Kidney epithelial cell (primary cell): ENCODE results near the gene OSBPL2. TPM values are rescaled to one million over a fixed set of nuclear protein-coding genes. Genes with fewer than 3 reads are reported as not detected.

Experiments
- DNase-seq: peaks from one replicate; pipeline ENCODE4 v3.0.0-alpha.2; 2010; ENCODE audit warnings: low read depth
- H3K27me3 ChIP-seq: 2 replicates; pipeline ENCODE4 v1.6.0; 2011; ENCODE audit warnings: low read length; ENCODE audit not compliant: control insufficient read depth, insufficient read depth
- H3K36me3 ChIP-seq: 2 replicates; pipeline ENCODE4 v1.5.1; 2011; ENCODE audit warnings: low read length; ENCODE audit not compliant: control insufficient read depth, insufficient read depth
- H3K4me3 ChIP-seq: 2 replicates; pipeline ENCODE4 v1.5.1; 2011; ENCODE audit warnings: low read depth, mild to moderate bottlenecking, control low read depth, low read length
- CTCF ChIP-seq: IDR thresholded peaks from 2 replicates; pipeline ENCODE4 v1.5.1; 2011; ENCODE audit warnings: mild to moderate bottlenecking, moderate library complexity, low read length, control low read depth, inconsistent platforms; ENCODE audit not compliant: insufficient read depth, poor library complexity, severe bottlenecking
- total RNA-seq: library from RNA; depleted of rRNA; stranded (reverse); fragments of >200 nt; gene quantifications from 2 replicates; pipeline ENCODE4 v1.2.3, GENCODE V29; 2015

Gene OSBPL2
- total RNA-seq, 1 donor from 2014 or later, result 26.5 TPM

DNA sequence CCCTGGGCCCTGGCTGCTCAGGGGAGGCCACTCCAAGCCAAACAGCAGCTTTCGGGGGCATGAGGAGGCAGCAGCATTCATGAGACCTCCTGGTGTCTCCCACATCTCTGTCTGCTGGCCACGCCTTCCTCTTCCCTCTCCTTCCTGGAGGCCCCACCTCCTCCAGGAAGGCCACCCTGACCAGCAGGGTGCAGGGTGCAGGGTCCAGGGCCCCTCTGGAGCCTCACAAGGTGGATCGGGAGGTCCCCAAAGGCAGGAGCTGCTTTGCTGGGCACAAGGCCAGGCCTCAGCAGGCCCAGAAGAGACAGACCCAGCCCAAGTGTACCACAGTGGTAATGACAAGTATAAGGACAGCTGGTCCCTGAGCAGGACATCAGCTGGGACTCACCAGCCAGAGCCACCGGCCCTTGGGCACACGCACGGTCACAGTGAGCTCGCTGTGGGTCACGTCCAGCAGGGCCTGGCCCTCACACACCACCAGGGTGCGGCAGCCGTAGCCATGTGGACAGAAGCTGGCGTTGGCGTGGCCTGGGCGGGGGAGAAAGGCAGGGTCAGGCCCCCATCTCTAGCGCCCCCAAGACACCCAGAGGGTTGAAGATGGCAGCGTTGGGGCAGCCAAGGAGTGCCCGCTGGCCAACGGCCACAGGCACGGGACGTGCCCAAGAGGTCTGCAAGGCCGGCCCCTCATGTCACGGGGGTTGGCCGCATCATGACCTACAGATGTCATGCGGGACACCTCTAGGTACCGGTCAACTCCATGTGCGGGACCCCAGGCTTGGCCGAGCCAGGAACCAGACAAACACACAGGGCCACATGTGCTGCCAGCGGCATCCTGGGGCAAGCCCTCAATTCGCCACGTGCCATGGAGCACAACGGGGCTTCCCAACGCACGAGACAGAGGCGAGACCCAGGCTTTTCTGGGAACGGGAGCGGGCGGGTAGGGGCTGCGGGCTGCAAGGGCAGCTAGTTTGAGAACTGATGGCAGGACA, 91.4 kb downstream of the OSBPL2 start:
- no peaks in the 10 kb centered on the region for H3K27me3 ChIP-seq
- TF ChIP-seq CTCF, result no peak
- peaks cover 12% of the 10 kb centered on the region for H3K36me3 ChIP-seq

DNA sequence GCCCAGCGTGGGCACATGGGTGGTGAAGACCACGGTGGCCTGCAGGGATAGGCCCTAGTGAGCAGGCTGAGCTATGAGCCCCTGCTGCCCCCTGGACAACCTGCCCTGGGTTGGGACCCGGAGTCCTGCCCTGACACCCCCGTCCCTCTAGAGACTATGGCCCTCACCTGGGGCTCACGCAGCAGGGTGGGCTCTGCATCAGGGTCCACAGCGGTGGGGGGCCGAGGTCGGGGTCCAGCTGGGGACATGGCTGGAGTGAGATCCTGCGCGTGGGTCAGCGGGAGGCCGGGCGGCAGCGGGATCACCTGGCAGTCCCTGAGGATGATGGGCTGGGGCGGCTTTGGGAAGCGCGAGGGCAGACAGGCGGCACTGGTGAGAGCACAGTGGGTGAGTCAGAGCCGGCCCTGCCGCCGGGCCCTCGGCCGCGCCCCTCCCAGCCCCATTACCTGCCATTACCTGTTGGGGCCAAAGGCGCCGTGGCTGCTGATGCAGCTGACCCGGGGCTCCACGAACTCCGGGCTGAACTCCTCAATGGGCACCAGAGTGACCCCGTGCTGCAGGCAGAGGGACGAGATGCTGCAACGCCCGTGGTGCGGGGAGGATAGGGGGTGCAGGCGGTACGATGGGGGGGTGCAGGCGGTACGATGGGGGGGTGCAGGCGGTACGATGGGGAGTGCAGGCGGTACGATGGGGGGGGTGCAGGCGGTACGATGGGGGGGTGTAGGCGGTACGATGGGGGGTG, 92.4 kb downstream of the OSBPL2 start:
- TF ChIP-seq CTCF, result no peak
- H3K4me3 ChIP-seq, result no peak overlapping the region
- DNase-seq, result no peak
- peaks cover 12% of the 10 kb centered on the region for H3K36me3 ChIP-seq
- no peaks in the 10 kb centered on the region for H3K27me3 ChIP-seq

More for the DNA sequence above, 91.4 kb downstream of the OSBPL2 start:
- no peak overlapping the region for H3K4me3 ChIP-seq
- no peak for DNase-seq

DNA sequence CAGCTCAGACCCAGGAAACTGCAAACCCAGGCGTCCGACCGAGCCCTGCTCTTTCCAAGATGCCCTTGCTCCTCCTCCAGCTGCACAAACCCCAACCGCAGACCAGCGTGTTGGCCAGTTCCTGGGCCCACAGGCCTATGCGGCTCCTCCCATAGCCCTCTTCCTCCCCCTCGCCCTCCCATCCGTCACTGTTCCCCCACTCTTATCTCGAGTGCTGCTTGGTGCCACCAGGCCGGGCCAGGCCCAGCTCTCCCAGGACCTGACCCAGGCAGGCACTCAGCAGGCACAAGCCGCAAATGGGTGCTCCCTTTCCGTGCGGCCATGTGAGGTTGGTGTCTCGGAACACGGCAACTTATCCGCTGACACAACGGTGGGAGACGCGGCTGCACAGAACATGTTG, 93.0 kb downstream of the OSBPL2 start:
- DNase-seq, result no peak
- no peaks in the 10 kb centered on the region for H3K27me3 ChIP-seq
- H3K36me3 ChIP-seq, result peaks cover 11% of the 10 kb centered on the region
- no peak overlapping the region for H3K4me3 ChIP-seq
- TF ChIP-seq CTCF, result no peak

- Histone ChIP-seq H3K27me3 (no peaks in the 10 kb centered on the region), H3K36me3 (peaks cover 6% of the 10 kb centered on the region), H3K4me3 (no peak overlapping the region)
- no peak for TF ChIP-seq CTCF
- DNase-seq, result no peak
Measured at GRCh38 chr20:62332421-62332820, 94.1 kb downstream of the OSBPL2 start.

DNA sequence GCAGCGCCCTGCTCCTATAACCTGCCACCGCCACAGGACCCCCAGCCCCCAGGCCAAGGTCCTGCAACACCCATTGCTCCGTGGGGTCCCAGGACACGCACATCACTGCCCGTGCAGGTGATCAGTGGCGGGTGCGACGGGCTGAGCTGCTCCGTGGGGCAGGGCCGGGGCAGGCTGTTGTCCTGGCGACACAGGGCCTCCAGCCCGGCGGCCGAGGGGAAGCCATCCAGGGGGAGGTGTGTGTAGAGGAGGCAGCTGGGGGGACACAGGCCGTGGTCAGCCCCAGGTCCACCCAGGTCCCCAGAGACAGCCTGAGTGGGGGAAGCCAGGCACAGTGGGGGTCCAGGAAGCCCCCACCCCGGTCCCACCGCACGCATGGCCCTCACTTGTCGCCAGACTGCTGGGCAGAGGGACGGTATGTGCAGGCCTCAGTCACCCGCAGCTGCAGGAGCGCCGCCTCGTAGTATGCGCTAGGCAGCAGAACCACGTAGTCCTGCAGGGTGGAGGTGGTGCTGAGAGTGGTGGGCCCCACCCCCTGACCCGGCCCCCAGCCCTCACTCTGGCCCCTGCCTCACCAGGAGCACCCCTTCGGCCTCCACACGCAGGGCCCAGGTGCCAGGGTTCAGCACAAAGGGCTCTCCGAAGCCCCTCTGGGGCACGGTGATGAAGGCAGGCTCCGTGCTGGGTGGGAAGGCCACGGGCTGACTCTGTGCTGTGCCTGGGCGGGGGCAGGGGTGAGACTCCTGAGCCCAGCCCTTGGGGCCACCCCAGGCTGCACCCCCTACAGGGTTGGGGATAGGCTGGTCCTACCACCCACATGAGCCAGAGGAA, 94.9 kb downstream of the OSBPL2 start:
- Histone ChIP-seq H3K36me3 (peaks cover 3% of the 10 kb centered on the region), H3K4me3 (no peak overlapping the region)
- no peak for DNase-seq

More for the DNA sequence above, 94.9 kb downstream of the OSBPL2 start:
- no peaks in the 10 kb centered on the region for H3K27me3 ChIP-seq
- TF ChIP-seq CTCF, result no peak
